Transverse colon (tissue), 4 donors: Measurements from ENCODE around the gene ETFDH.

Experiments
- POLR2A ChIP-seq: fragments of 450-650 bp; IDR thresholded peaks from one replicate; pipeline ENCODE4 v1.6.1; 2016; ENCODE audit warnings: antibody characterized with exemption, mild to moderate bottlenecking, moderate library complexity
- POLR2AphosphoS5 ChIP-seq, 3 donors: sonication (generic); formaldehyde crosslinking; IDR thresholded peaks; one replicate each; pipeline ENCODE4 v1.6.1; 2016; ENCODE audit warnings: antibody characterized with exemption in 3 of 3
- TF ChIP-seq, protein P1 (sequence below), 5 experiments: fragments of 200-600 bp in 3 of 5; fragments of 450-650 bp in 2 of 5; sonication (generic) in 3 of 5; IDR thresholded peaks; 1 replicate in 2 of 5; 2 replicates in 3 of 5; pipeline ENCODE4 v1.5.1; 2016 to 2017; ENCODE audit warnings: antibody characterized with exemption in 5 of 5, inconsistent platforms in 3 of 5, mild to moderate bottlenecking in 2 of 5, moderate library complexity in 1 of 5

DNA sequence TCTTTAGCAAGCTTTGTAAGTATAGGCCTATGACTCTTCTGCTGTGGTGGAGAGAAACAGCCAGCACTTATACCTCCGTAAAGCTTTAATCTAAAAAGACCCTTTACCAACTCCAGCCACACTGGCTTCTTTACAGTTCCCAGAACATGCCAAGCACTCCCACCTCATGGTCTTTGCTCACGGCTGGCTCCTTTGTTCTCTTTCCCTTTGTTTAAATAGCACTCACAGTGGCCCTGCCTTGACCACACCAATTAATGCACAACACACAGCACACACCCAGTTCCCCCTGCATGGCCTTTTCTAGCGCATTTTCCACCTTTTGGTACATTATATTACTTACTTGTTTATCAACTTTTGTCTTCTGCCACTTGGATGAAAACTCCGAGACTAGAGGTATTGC is 32.2 kb downstream of the ETFDH start:
- TF ChIP-seq POLR2A (no peak), POLR2AphosphoS5 (IDR thresholded peaks at IDR 0.05) (no peak)
- TF ChIP-seq, protein P1, sequence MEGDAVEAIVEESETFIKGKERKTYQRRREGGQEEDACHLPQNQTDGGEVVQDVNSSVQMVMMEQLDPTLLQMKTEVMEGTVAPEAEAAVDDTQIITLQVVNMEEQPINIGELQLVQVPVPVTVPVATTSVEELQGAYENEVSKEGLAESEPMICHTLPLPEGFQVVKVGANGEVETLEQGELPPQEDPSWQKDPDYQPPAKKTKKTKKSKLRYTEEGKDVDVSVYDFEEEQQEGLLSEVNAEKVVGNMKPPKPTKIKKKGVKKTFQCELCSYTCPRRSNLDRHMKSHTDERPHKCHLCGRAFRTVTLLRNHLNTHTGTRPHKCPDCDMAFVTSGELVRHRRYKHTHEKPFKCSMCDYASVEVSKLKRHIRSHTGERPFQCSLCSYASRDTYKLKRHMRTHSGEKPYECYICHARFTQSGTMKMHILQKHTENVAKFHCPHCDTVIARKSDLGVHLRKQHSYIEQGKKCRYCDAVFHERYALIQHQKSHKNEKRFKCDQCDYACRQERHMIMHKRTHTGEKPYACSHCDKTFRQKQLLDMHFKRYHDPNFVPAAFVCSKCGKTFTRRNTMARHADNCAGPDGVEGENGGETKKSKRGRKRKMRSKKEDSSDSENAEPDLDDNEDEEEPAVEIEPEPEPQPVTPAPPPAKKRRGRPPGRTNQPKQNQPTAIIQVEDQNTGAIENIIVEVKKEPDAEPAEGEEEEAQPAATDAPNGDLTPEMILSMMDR (IDR thresholded peaks at IDR 0.05) = no peak
